K562 (cell line): ENCODE results near the gene KCNK4. TPM values are rescaled to one million over a fixed set of nuclear protein-coding genes. Genes with fewer than 3 reads are reported as not detected.

Experiments
- CBFB ChIP-seq: sonication (generic); formaldehyde crosslinking; IDR thresholded peaks from 2 replicates; pipeline ENCODE4 v1.4.0; 2020; ENCODE audit warnings: mild to moderate bottlenecking, missing genetic modification reagents
- GTF2E2 ChIP-seq: fragments of 200-800 bp; sonication (Bioruptor generic); IDR thresholded peaks from 2 replicates; pipeline ENCODE4 v1.6.1; 2016; ENCODE audit warnings: missing genetic modification characterization, missing compliant biosample characterization
- HMGN3 ChIP-seq: IDR thresholded peaks from 2 replicates; pipeline ENCODE4 v1.6.1; 2011; ENCODE audit warnings: borderline replicate concordance, low read depth, mild to moderate bottlenecking, mixed read lengths, low read length; ENCODE audit not compliant: insufficient read length; ENCODE audit errors: extremely low read depth
- MIER1 ChIP-seq: fragments of 450-650 bp; IDR thresholded peaks from 2 replicates; pipeline ENCODE4 v1.6.1; 2016; ENCODE audit warnings: antibody characterized with exemption, mild to moderate bottlenecking, low read depth
- NRF1 ChIP-seq, 2 experiments: fragments of 450-650 bp; IDR thresholded peaks in 1 of 2; conservative IDR thresholded peaks in 1 of 2; 2 replicates each; pipeline ENCODE4 v1.6.1; 2014; ENCODE audit warnings: mild to moderate bottlenecking in 2 of 2
- PHF8 ChIP-seq: fragments of 200-600 bp; sonication (generic); IDR thresholded peaks from 2 replicates; pipeline ENCODE4 v1.6.1; 2012; ENCODE audit warnings: mixed run types, mild to moderate bottlenecking, inconsistent platforms, low read length, moderate library complexity, borderline replicate concordance
- POLR2A ChIP-seq: fragments of 450-650 bp; conservative IDR thresholded peaks from 2 replicates; pipeline ENCODE4 v1.6.1; 2016
- POLR2AphosphoS5 ChIP-seq: IDR thresholded peaks from 2 replicates; pipeline ENCODE4 v1.6.1; 2011; ENCODE audit warnings: mild to moderate bottlenecking, low read depth, low read length, moderate library complexity; ENCODE audit not compliant: control insufficient read depth, insufficient read depth
- POLR2G ChIP-seq: fragments of 200-400 bp; formaldehyde crosslinking; IDR thresholded peaks from 2 replicates; pipeline ENCODE4 v1.6.1; 2017; ENCODE audit warnings: low read depth, mild to moderate bottlenecking, antibody characterized with exemption, low read length, moderate library complexity
- POU5F1 ChIP-seq: fragments of 150-350 bp; IDR thresholded peaks from 2 replicates; pipeline ENCODE4 v1.6.1; 2014; ENCODE audit warnings: borderline replicate concordance, low read length, low read depth, mild to moderate bottlenecking; ENCODE audit not compliant: partially characterized antibody
- RAD21 ChIP-seq, 2 experiments: fragments of 250-450 bp in 1 of 2; fragments of 450-650 bp in 1 of 2; sonication (Bioruptor Pico) in 1 of 2; formaldehyde crosslinking in 1 of 2; IDR thresholded peaks in 1 of 2; conservative IDR thresholded peaks in 1 of 2; 2 replicates each; pipeline versions ENCODE4 v1.4.0 to v1.8.0; 2020 to 2022; ENCODE audit warnings: mild to moderate bottlenecking in 2 of 2, moderate library complexity in 1 of 2
- RBFOX2 ChIP-seq: fragments of 200-400 bp; formaldehyde crosslinking; IDR thresholded peaks from 2 replicates; pipeline ENCODE4 v1.6.1; 2017; ENCODE audit warnings: low read depth, mild to moderate bottlenecking, low read length, moderate library complexity
- SETDB1 ChIP-seq: IDR thresholded peaks from one replicate; pipeline ENCODE4 v1.6.1; 2012; ENCODE audit warnings: low read length, control low read depth, inconsistent platforms
- SMAD4 ChIP-seq: fragments of 250-450 bp; sonication (Bioruptor Pico); conservative IDR thresholded peaks from 2 replicates; pipeline ENCODE4 v1.8.0; 2021; ENCODE audit warnings: inconsistent platforms, mild to moderate bottlenecking, moderate library complexity
- SMARCA5 ChIP-seq: fragments of 450-650 bp; IDR thresholded peaks from 2 replicates; pipeline ENCODE4 v1.6.1; 2016
- SPI1 ChIP-seq: IDR thresholded peaks from 2 replicates; pipeline ENCODE4 v1.6.1; 2011; ENCODE audit warnings: low read depth, low read length, control low read depth, borderline replicate concordance
- SUPT5H ChIP-seq: fragments of 450-650 bp; IDR thresholded peaks from 2 replicates; pipeline ENCODE4 v1.6.1; 2016
- TAF9B ChIP-seq: fragments of 450-650 bp; IDR thresholded peaks from 2 replicates; pipeline ENCODE4 v1.6.1; 2018; ENCODE audit warnings: mild to moderate bottlenecking; ENCODE audit not compliant: partially characterized antibody
- polyA plus RNA-seq, 8 experiments: library from polyadenylated mRNA; depleted of rRNA in 4 of 8; stranded (reverse) in 5 of 8; unstranded in 3 of 8; fragments of >200 nt; fragmentation: Nextera tagmentation in 2 of 8; fragmentation: Illumina TruSeq in 1 of 8; extraction: Ambion mirVana in 2 of 8; extraction: Trizol in 1 of 8; gene quantifications; 2 replicates each; pipeline versions ENCODE4 v1.2.1 to v1.2.3, GENCODE V29; 2011 to 2014; ENCODE audit warnings: inconsistent platforms in 1 of 8, missing spikeins in 1 of 8
- total RNA-seq, 7 experiments: library from RNA; depleted of rRNA in 6 of 7; stranded (reverse); fragments of >200 nt in 6 of 7; fragmentation: Illumina TruSeq in 2 of 7; extraction: Trizol in 2 of 7; gene quantifications; 2 replicates each; pipeline versions ENCODE4 v1.2.1 to v1.2.3, GENCODE V29; 2011 to 2021; ENCODE audit warnings: low replicate concordance in 1 of 7
- TF ChIP-seq, protein P1 (sequence below): fragments of 450-650 bp; IDR thresholded peaks from 2 replicates; pipeline ENCODE4 v1.6.1; 2014; ENCODE audit warnings: low read depth, mild to moderate bottlenecking, moderate library complexity, borderline replicate concordance
- TF ChIP-seq, protein P2 (sequence below): fragments of 200-800 bp; sonication (Bioruptor generic); IDR thresholded peaks from 2 replicates; pipeline ENCODE4 v1.6.1; 2017; ENCODE audit warnings: missing genetic modification characterization, missing compliant biosample characterization
- TF ChIP-seq, protein P3 (sequence below): sonication (generic); formaldehyde crosslinking; IDR thresholded peaks from 2 replicates; pipeline ENCODE4 v1.8.1; 2023; ENCODE audit warnings: mild to moderate bottlenecking, missing genetic modification reagents

The KCNK4 gene
- total and polyA plus RNA-seq, 9 of the 15 experiments (the other 6 are each of a cell fraction or from before 2014, with no cell fraction given) = not detected

DNA sequence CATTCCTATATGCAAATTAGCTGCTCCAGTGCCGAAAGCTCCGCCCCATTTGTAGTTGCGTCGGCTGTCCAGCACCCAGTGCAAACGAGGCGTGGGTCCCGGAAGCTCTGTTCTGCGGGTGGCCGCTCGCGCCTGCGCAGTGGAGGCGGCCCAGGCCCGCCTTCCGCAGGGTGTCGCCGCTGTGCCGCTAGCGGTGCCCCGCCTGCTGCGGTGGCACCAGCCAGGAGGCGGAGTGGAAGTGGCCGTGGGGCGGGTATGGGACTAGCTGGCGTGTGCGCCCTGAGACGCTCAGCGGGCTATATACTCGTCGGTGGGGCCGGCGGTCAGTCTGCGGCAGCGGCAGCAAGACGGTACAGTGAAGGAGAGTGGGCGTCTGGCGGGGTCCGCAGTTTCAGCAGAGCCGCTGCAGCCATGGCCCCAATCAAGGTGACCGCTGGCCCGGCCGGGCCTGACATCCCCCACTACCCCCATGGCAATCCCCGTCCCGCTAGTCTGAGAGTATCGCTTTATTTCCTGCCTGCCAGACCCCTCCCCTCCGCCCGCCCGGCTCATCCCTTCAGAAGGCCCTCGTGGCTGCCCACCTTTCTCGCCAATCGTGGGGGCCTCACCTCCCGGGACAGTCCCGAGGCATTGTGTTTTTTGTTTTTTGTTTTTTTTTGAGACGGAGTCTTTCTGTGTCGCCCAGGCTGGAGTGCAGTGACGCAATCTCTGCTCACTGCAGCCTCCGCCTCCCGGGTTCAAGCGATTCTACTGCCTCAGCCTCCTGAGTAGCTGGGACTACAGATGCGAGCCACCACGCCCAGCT lies 27.1 kb downstream of the KCNK4 start, which contains the start of gene PRDX5 (continued):
- TF ChIP-seq, protein P1, sequence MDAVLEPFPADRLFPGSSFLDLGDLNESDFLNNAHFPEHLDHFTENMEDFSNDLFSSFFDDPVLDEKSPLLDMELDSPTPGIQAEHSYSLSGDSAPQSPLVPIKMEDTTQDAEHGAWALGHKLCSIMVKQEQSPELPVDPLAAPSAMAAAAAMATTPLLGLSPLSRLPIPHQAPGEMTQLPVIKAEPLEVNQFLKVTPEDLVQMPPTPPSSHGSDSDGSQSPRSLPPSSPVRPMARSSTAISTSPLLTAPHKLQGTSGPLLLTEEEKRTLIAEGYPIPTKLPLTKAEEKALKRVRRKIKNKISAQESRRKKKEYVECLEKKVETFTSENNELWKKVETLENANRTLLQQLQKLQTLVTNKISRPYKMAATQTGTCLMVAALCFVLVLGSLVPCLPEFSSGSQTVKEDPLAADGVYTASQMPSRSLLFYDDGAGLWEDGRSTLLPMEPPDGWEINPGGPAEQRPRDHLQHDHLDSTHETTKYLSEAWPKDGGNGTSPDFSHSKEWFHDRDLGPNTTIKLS = peak; percentile 83
- TF ChIP-seq RBFOX2 (peak; percentile 82), CBFB (CRISPR knock-in tag) (0 out of 2 replicates have a peak, but pooled peaks have one; percentile 74), GTF2E2 (tag) (0 out of 2 replicates have a peak, but pooled peaks have one; percentile 43), POLR2A (peak; percentile 70), SETDB1 (no peak), SMARCA5 (peak; percentile 64; the same call in 1 of the 2 replicates), MIER1 (peak; percentile 70; the same call in 1 of the 2 replicates), RAD21 (CRISPR knock-in tag; conservative IDR thresholded peaks at IDR 0.05 in 1 of 2, IDR thresholded peaks at IDR 0.05 in 1 of 2) (peak; percentile 90 to 91), NRF1 (conservative IDR thresholded peaks at IDR 0.05 in 1 of 2, IDR thresholded peaks at IDR 0.05 in 1 of 2) (peak; percentile 98 to 99), SMAD4 (CRISPR knock-in tag) (peak; percentile 63; the same call in 1 of the 2 replicates), POLR2G (peak; percentile 88), PHF8 (peak; percentile 70; the same call in 1 of the 2 replicates), POU5F1 (no peak), HMGN3 (peak; percentile 87), TAF9B (no peak), SUPT5H (peak; percentile 77), POLR2AphosphoS5 (peak; percentile 81), SPI1 (0 out of 2 replicates have a peak, but pooled peaks have one; percentile 32)
- TF ChIP-seq, protein P2, sequence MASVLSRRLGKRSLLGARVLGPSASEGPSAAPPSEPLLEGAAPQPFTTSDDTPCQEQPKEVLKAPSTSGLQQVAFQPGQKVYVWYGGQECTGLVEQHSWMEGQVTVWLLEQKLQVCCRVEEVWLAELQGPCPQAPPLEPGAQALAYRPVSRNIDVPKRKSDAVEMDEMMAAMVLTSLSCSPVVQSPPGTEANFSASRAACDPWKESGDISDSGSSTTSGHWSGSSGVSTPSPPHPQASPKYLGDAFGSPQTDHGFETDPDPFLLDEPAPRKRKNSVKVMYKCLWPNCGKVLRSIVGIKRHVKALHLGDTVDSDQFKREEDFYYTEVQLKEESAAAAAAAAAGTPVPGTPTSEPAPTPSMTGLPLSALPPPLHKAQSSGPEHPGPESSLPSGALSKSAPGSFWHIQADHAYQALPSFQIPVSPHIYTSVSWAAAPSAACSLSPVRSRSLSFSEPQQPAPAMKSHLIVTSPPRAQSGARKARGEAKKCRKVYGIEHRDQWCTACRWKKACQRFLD = 0 out of 2 replicates have a peak, but pooled peaks have one; percentile 34
- TF ChIP-seq, protein P3, sequence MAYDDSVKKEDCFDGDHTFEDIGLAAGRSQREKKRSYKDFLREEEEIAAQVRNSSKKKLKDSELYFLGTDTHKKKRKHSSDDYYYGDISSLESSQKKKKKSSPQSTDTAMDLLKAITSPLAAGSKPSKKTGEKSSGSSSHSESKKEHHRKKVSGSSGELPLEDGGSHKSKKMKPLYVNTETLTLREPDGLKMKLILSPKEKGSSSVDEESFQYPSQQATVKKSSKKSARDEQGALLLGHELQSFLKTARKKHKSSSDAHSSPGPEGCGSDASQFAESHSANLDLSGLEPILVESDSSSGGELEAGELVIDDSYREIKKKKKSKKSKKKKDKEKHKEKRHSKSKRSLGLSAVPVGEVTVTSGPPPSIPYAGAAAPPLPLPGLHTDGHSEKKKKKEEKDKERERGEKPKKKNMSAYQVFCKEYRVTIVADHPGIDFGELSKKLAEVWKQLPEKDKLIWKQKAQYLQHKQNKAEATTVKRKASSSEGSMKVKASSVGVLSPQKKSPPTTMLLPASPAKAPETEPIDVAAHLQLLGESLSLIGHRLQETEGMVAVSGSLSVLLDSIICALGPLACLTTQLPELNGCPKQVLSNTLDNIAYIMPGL (CRISPR knock-in tag) = peak; percentile 80; the same call in 1 of the 2 replicates
